ENCODE results near the gene MRPS27.

DNA sequence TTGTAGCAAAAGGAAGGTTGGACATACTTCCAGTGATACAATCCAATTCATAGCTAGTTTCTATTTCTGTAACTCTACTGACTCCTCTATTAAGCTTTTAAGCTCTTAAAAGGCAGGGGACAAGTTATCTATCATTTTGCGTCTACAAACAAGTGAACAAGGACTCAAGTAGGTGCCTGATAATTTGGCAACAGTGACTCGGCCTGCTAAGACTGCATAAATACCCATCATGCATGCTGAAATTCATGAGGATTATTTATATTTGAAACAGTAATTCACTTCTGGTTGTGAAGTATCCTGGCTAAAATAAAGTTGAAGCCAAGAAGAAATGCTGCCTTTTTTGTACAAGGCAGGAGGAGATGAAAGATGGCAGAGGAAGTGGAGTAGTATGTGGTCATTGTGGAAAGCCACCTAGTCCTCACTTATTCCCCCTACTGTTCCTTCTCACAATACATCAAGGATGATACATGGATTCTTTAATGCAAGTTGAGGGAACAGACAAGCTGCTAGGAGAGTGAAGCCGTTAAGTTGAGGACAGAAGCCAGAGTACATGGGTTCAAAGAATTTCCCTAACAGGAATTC lies 74.0 kb downstream of the MRPS27 start:
- TF ChIP-seq, protein P1, sequence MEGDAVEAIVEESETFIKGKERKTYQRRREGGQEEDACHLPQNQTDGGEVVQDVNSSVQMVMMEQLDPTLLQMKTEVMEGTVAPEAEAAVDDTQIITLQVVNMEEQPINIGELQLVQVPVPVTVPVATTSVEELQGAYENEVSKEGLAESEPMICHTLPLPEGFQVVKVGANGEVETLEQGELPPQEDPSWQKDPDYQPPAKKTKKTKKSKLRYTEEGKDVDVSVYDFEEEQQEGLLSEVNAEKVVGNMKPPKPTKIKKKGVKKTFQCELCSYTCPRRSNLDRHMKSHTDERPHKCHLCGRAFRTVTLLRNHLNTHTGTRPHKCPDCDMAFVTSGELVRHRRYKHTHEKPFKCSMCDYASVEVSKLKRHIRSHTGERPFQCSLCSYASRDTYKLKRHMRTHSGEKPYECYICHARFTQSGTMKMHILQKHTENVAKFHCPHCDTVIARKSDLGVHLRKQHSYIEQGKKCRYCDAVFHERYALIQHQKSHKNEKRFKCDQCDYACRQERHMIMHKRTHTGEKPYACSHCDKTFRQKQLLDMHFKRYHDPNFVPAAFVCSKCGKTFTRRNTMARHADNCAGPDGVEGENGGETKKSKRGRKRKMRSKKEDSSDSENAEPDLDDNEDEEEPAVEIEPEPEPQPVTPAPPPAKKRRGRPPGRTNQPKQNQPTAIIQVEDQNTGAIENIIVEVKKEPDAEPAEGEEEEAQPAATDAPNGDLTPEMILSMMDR (IDR thresholded peaks at IDR 0.05; ENCODE audit: low read depth, low read length, missing input control): no peak
- no peak for TF ChIP-seq SP1 (IDR thresholded peaks at IDR 0.05)
- TF ChIP-seq, protein P2, sequence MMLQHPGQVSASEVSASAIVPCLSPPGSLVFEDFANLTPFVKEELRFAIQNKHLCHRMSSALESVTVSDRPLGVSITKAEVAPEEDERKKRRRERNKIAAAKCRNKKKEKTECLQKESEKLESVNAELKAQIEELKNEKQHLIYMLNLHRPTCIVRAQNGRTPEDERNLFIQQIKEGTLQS (IDR thresholded peaks at IDR 0.05): no peak
- TF ChIP-seq, protein P3, sequence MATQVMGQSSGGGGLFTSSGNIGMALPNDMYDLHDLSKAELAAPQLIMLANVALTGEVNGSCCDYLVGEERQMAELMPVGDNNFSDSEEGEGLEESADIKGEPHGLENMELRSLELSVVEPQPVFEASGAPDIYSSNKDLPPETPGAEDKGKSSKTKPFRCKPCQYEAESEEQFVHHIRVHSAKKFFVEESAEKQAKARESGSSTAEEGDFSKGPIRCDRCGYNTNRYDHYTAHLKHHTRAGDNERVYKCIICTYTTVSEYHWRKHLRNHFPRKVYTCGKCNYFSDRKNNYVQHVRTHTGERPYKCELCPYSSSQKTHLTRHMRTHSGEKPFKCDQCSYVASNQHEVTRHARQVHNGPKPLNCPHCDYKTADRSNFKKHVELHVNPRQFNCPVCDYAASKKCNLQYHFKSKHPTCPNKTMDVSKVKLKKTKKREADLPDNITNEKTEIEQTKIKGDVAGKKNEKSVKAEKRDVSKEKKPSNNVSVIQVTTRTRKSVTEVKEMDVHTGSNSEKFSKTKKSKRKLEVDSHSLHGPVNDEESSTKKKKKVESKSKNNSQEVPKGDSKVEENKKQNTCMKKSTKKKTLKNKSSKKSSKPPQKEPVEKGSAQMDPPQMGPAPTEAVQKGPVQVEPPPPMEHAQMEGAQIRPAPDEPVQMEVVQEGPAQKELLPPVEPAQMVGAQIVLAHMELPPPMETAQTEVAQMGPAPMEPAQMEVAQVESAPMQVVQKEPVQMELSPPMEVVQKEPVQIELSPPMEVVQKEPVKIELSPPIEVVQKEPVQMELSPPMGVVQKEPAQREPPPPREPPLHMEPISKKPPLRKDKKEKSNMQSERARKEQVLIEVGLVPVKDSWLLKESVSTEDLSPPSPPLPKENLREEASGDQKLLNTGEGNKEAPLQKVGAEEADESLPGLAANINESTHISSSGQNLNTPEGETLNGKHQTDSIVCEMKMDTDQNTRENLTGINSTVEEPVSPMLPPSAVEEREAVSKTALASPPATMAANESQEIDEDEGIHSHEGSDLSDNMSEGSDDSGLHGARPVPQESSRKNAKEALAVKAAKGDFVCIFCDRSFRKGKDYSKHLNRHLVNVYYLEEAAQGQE (IDR thresholded peaks at IDR 0.05): no peak
- TF ChIP-seq YY1 (IDR thresholded peaks at IDR 0.05): no peak
- no peak for TF ChIP-seq TAF1 (conservative IDR thresholded peaks at IDR 0.05)
- no peak for TF ChIP-seq FOXA2 (IDR thresholded peaks at IDR 0.05)
- TF ChIP-seq HNF4A (conservative IDR thresholded peaks at IDR 0.05): no peak
- no peak for TF ChIP-seq RAD21 (IDR thresholded peaks at IDR 0.05)
- TF ChIP-seq JUND (IDR thresholded peaks at IDR 0.05): no peak
- TF ChIP-seq, protein P4, sequence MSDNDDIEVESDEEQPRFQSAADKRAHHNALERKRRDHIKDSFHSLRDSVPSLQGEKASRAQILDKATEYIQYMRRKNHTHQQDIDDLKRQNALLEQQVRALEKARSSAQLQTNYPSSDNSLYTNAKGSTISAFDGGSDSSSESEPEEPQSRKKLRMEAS (IDR thresholded peaks at IDR 0.05): no peak
- no peak for TF ChIP-seq NR2F2 (IDR thresholded peaks at IDR 0.05)
- no peak for TF ChIP-seq EGR1 (IDR thresholded peaks at IDR 0.05; ENCODE audit: low read depth in 2 of 2)

Measured in liver (tissue), 3 donors.